Ishikawa (cell line): Measurements from ENCODE around the gene ATP1A3.

Experiments used
- CEBPB ChIP-seq: IDR thresholded peaks from 2 replicates; pipeline ENCODE4 v1.6.1; 2012
- CREB1 ChIP-seq: IDR thresholded peaks from 2 replicates; pipeline ENCODE4 v1.6.1; 2012; ENCODE audit warnings: low read depth
- EGR1 ChIP-seq: IDR thresholded peaks from 2 replicates; pipeline ENCODE4 v1.6.1; 2012
- EP300 ChIP-seq: IDR thresholded peaks from 2 replicates; pipeline ENCODE4 v1.6.1; 2012; ENCODE audit warnings: borderline replicate concordance
- FOXM1 ChIP-seq: IDR thresholded peaks from 2 replicates; pipeline ENCODE4 v1.6.1; 2012; ENCODE audit warnings: low read depth, borderline replicate concordance
- MAX ChIP-seq: IDR thresholded peaks from 2 replicates; pipeline ENCODE4 v1.6.1; 2012
- NFIC ChIP-seq: IDR thresholded peaks from 2 replicates; pipeline ENCODE4 v1.6.1; 2012
- RAD21 ChIP-seq: IDR thresholded peaks from 2 replicates; pipeline ENCODE4 v1.6.1; 2012; ENCODE audit warnings: low read depth
- REST ChIP-seq: IDR thresholded peaks from 2 replicates; pipeline ENCODE4 v1.6.1; 2012; ENCODE audit warnings: low read depth, mild to moderate bottlenecking
- TAF1 ChIP-seq: IDR thresholded peaks from 2 replicates; pipeline ENCODE4 v1.6.1; 2012; ENCODE audit warnings: low read depth, mild to moderate bottlenecking
- TCF12 ChIP-seq: IDR thresholded peaks from 2 replicates; pipeline ENCODE4 v1.6.1; 2012; ENCODE audit warnings: low read depth
- TEAD4 ChIP-seq: IDR thresholded peaks from 2 replicates; pipeline ENCODE4 v1.6.1; 2012
- USF1 ChIP-seq: IDR thresholded peaks from 2 replicates; pipeline ENCODE4 v1.6.1; 2012
- YY1 ChIP-seq: IDR thresholded peaks from 2 replicates; pipeline ENCODE4 v1.6.1; 2012; ENCODE audit warnings: low read depth
- ZBTB7A ChIP-seq: IDR thresholded peaks from 2 replicates; pipeline ENCODE4 v1.6.1; 2012; ENCODE audit warnings: low read depth

ATP1A3 gene

GRCh38 chr19:41993612-41994483 lies at the start of gene ATP1A3:
Gene ATP1A3, minus strand, starts transcription at chr19:41994230. Its CDS starts 154 bp downstream, at chr19:41994076.
- TF ChIP-seq ZBTB7A (peak; percentile 56; the same call in 1 of the 2 replicates), TAF1 (no peak), TEAD4 (no peak), TCF12 (no peak), NFIC (no peak), MAX (no peak), EP300 (no peak)

GRCh38 chr19:42042455-42043170 lies 48.6 kb upstream of the ATP1A3 start:
- TF ChIP-seq EP300 (no peak), USF1 (no peak), RAD21 (no peak), NFIC (no peak), FOXM1 (no peak), TCF12 (no peak), REST (no peak), YY1 (no peak), CEBPB (no peak)

GRCh38 chr19:42040031-42040430 lies 46.0 kb upstream of the ATP1A3 start:
- no peak for TF ChIP-seq NFIC
- no peak for TF ChIP-seq EGR1
- TF ChIP-seq EP300, result no peak
- TF ChIP-seq CEBPB, result no peak
- TF ChIP-seq MAX, result no peak
- no peak for TF ChIP-seq RAD21
- no peak for TF ChIP-seq ZBTB7A
- no peak for TF ChIP-seq USF1
- TF ChIP-seq TEAD4, result no peak
- TF ChIP-seq YY1, result no peak
- no peak for TF ChIP-seq REST
- no peak for TF ChIP-seq FOXM1

- TF ChIP-seq YY1, result no peak
- TF ChIP-seq REST, result peak; percentile 40
These were observed 44.6 kb upstream of the ATP1A3 start for GRCh38 chr19:42038666-42039065.

- TF ChIP-seq CEBPB (no peak), FOXM1 (no peak), TAF1 (no peak), EGR1 (no peak), CREB1 (no peak)
These were observed 43.6 kb upstream of the ATP1A3 start for GRCh38 chr19:42037649-42038048.
